Measurements from ENCODE around the gene CAPN10.

- no peak for TF ChIP-seq SP1 (IDR thresholded peaks at IDR 0.05)
- TF ChIP-seq BHLHE40 (IDR thresholded peaks at IDR 0.05; ENCODE audit: borderline replicate concordance): no peak
- TF ChIP-seq HDGF (IDR thresholded peaks at IDR 0.05; ENCODE audit: borderline replicate concordance): no peak
- TF ChIP-seq ARNT (IDR thresholded peaks at IDR 0.05): no peak
- no peak for TF ChIP-seq ZNF384 (IDR thresholded peaks at IDR 0.05)
- no peak for TF ChIP-seq FOXM1 (IDR thresholded peaks at IDR 0.05; ENCODE audit: borderline replicate concordance)
- no peak for TF ChIP-seq NFRKB (IDR thresholded peaks at IDR 0.05)
- TF ChIP-seq ELF4 (IDR thresholded peaks at IDR 0.05): no peak
- TF ChIP-seq TARDBP (IDR thresholded peaks at IDR 0.05): no peak
- no peak for TF ChIP-seq LEF1 (IDR thresholded peaks at IDR 0.05; ENCODE audit: borderline replicate concordance)
- no peak for TF ChIP-seq FOXA1 (IDR thresholded peaks at IDR 0.05)
- TF ChIP-seq L3MBTL2 (conservative IDR thresholded peaks at IDR 0.05): no peak
- no peak for TF ChIP-seq SUZ12 (IDR thresholded peaks at IDR 0.05)
- TF ChIP-seq FOXK2 (IDR thresholded peaks at IDR 0.05): no peak
Measured at GRCh38 chr2:240594511-240595380, 8.2 kb downstream of the CAPN10 start.
